Astrocyte (in vitro differentiated cells and primary cell): ENCODE data around the gene CELF5.

Experiments
- EZH2 ChIP-seq: IDR thresholded peaks from 2 replicates; pipeline ENCODE4 v1.6.1; 2012; ENCODE audit warnings: mild to moderate bottlenecking, low read length, inconsistent platforms; ENCODE audit not compliant: insufficient read depth
- TF ChIP-seq, protein P1 (sequence below): IDR thresholded peaks from 2 replicates; pipeline ENCODE4 v1.5.1; 2011; ENCODE audit warnings: low read depth, mild to moderate bottlenecking, inconsistent platforms, low read length, moderate library complexity; ENCODE audit not compliant: insufficient read depth

DNA sequence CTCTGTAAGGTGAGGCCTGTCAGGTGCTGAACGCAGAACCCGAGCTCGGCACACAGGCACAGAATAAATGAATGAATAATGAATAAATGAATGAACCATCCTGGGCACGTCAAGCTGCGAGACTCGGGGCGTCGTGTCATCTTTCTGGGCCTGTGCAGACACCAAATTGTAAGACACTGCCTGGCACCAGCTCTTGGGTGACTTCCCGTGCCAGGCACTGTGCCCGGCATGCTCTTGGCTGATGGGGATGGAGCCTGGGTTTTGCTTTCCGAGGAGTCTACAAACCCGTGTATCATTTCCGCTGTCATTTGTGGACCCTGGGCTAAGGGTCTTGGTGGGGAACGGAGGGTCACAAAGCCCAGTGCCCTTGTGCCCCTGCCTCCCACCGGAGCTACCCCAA is 43.9 kb downstream of the CELF5 start:
- TF ChIP-seq, protein P1, sequence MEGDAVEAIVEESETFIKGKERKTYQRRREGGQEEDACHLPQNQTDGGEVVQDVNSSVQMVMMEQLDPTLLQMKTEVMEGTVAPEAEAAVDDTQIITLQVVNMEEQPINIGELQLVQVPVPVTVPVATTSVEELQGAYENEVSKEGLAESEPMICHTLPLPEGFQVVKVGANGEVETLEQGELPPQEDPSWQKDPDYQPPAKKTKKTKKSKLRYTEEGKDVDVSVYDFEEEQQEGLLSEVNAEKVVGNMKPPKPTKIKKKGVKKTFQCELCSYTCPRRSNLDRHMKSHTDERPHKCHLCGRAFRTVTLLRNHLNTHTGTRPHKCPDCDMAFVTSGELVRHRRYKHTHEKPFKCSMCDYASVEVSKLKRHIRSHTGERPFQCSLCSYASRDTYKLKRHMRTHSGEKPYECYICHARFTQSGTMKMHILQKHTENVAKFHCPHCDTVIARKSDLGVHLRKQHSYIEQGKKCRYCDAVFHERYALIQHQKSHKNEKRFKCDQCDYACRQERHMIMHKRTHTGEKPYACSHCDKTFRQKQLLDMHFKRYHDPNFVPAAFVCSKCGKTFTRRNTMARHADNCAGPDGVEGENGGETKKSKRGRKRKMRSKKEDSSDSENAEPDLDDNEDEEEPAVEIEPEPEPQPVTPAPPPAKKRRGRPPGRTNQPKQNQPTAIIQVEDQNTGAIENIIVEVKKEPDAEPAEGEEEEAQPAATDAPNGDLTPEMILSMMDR, result no peak
- TF ChIP-seq EZH2, result no peak
